Tibial artery (tissue), 4 donors: ENCODE measurements around the gene YARS2.
"Not testable (repeated sequence)": the region's sequence is repeated elsewhere in the genome, so short reads cannot be mapped to it uniquely, and the experiment has no call there.

Experiments used
- DNase-seq, 2 donors: peaks; one replicate each; pipeline ENCODE4 v3.0.0-alpha.2; 2019
- H3K27ac ChIP-seq, 2 donors: fragments of 200-600 bp; sonication (generic) in 1 of 2; 1 replicate in 1 of 2; 2 replicates in 1 of 2; pipeline ENCODE4 v1.5.1; 2018 to 2019; ENCODE audit warnings: mild to moderate bottlenecking in 1 of 2
- H3K27me3 ChIP-seq, 2 donors: fragments of 200-600 bp; sonication (generic) in 1 of 2; one replicate each; pipeline versions ENCODE4 v1.5.1 to v1.6.0; 2016 to 2019
- H3K36me3 ChIP-seq, 3 donors: fragments of 200-600 bp; sonication (generic) in 2 of 3; one replicate each; pipeline ENCODE4 v1.5.1; 2016 to 2019; ENCODE audit warnings: mild to moderate bottlenecking in 2 of 3
- H3K4me1 ChIP-seq, 4 donors: fragments of 200-600 bp; sonication (generic) in 2 of 4; 1 replicate in 3 of 4; 2 replicates in 1 of 4; pipeline ENCODE4 v1.5.1; 2016 to 2019
- H3K4me3 ChIP-seq, 2 donors: fragments of 200-600 bp; sonication (generic) in 1 of 2; 1 replicate in 1 of 2; 2 replicates in 1 of 2; pipeline ENCODE4 v1.5.1; 2018 to 2019; ENCODE audit warnings: mild to moderate bottlenecking in 2 of 2
- H3K9me3 ChIP-seq, 3 donors: fragments of 200-600 bp; sonication (generic) in 1 of 3; one replicate each; pipeline ENCODE4 v1.5.1; 2016 to 2019
- intact Hi-C: fragments of 100-400 bp; cut with DNase I; formaldehyde crosslinking; loops from one replicate; pipeline ENCODE4 v1.15.0; 2023; ENCODE audit warnings: low total_unique reads
- TF ChIP-seq, protein P1 (sequence below), 2 experiments: fragments of 200-600 bp in 1 of 2; fragments of 450-650 bp in 1 of 2; IDR thresholded peaks; one replicate each; pipeline ENCODE4 v1.5.1; 2017 to 2019; ENCODE audit warnings: antibody characterized with exemption in 2 of 2, mild to moderate bottlenecking in 1 of 2, moderate library complexity in 1 of 2

YARS2 gene

DNA sequence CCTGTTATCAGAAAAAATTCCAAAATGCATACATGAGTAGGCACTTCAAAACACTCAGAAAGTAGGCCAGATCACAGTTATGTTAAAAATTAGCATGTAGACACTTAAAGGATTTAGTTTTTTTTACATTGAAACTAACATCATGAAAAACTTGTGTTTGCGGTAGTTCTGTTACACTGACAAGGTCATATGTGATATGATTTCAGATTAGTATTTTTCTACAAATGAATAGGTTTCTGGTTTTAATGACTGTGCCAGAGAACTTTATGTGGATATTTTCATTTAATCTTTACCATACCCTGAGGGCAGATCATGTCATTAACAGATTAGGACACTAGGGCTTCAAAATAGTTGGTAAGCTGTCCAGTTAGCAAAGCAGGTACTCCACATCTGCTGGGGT is 20.7 kb downstream of the YARS2 start:
- no peak overlapping the region for H3K27ac ChIP-seq
- peaks cover 0 to 10% (median 2%) of the 10 kb centered on the region in 4 donors for H3K4me1 ChIP-seq
- H3K36me3 ChIP-seq = peaks cover 57 to 90% (median 64%) of the 10 kb centered on the region in 3 donors
- H3K9me3 ChIP-seq = no peaks in the 10 kb centered on the region
- DNase-seq = no peak
- intact Hi-C loops = no loop called here
- H3K27me3 ChIP-seq = no peaks in the 10 kb centered on the region
- no peak overlapping the region for H3K4me3 ChIP-seq
- TF ChIP-seq, protein P1, sequence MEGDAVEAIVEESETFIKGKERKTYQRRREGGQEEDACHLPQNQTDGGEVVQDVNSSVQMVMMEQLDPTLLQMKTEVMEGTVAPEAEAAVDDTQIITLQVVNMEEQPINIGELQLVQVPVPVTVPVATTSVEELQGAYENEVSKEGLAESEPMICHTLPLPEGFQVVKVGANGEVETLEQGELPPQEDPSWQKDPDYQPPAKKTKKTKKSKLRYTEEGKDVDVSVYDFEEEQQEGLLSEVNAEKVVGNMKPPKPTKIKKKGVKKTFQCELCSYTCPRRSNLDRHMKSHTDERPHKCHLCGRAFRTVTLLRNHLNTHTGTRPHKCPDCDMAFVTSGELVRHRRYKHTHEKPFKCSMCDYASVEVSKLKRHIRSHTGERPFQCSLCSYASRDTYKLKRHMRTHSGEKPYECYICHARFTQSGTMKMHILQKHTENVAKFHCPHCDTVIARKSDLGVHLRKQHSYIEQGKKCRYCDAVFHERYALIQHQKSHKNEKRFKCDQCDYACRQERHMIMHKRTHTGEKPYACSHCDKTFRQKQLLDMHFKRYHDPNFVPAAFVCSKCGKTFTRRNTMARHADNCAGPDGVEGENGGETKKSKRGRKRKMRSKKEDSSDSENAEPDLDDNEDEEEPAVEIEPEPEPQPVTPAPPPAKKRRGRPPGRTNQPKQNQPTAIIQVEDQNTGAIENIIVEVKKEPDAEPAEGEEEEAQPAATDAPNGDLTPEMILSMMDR (IDR thresholded peaks at IDR 0.05) = no peak

DNA sequence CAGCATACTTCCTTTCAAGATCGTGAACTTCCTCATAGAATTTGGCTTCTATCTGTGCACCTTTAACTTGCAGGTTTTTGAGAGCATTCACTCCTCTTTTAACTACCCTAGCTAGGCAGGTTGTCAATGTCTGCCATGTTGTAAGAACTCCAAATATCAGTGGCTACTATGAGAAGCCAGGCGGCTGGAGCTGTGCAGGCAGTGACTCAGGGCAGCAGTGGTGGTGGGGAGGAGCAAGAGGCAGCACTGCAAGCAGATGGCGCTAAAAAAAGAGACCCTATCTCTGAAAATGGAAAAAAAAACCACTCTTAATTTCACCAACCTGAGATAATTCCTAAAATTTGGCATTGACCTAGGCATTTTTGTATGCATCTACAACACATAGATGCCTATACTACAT is 28.5 kb downstream of the YARS2 start:
- TF ChIP-seq, protein P1 (IDR thresholded peaks at IDR 0.05) = no peak
- Histone ChIP-seq H3K27me3 (no peaks in the 10 kb centered on the region), H3K36me3 (peaks cover 43 to 75% (median 46%) of the 10 kb centered on the region in 3 donors), H3K27ac (no peak overlapping the region), H3K4me1 (peaks cover 0 to 6% (median 2%) of the 10 kb centered on the region in 4 donors), H3K4me3 (no peak overlapping the region), H3K9me3 (no peaks in the 10 kb centered on the region)
- DNase-seq = no peak
- intact Hi-C loops = no loop called here

DNA sequence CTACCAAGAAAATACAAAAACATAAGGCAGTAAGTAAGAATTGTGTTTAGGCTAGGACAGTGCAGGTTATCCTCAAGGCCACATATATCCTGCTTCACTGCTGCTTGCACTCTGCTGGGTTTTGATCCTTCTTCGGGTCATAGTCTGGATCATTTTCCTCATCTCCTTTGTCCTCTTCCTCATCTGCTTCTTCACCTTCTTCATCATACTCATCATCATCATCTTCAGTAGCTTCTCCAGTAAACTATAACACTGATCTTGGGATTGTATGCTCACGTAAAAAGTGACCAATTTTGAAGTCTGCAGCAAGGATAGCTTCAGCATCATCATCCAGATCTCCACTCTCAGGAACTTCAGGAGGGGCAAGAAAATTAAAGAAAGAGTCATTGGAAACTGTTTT is 29.4 kb downstream of the YARS2 start:
- H3K4me1 ChIP-seq = no peaks in the 10 kb centered on the region
- no peak overlapping the region for H3K27ac ChIP-seq
- H3K4me3 ChIP-seq = no peak overlapping the region
- intact Hi-C loops = no loop called here
- H3K27me3 ChIP-seq = no peaks in the 10 kb centered on the region
- no peak for DNase-seq
- H3K36me3 ChIP-seq = peaks cover 36 to 76% (median 52%) of the 10 kb centered on the region in 3 donors
- TF ChIP-seq, protein P1 (IDR thresholded peaks at IDR 0.05) = no peak
- no peaks in the 10 kb centered on the region for H3K9me3 ChIP-seq

DNA sequence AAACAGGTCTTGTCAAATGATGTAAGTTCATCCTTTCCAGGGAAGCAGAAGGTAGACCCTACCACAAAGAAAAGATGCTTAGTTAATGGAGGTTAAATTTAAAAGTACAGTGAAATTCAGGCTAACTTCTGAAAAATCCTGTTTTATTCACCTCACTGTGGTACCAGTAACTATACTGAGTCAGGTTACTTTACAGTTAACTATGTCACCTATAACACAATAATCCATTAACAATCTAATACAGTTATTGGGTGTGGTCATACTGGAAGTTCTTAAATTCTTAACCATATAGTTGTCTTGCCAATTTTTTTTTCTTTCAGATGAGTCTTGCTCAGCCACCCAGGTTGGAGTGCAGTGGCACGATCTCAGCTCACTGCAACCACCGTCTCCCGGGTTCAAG is 30.4 kb downstream of the YARS2 start:
- DNase-seq, intact Hi-C loops, H3K4me1 ChIP-seq, H3K27me3 ChIP-seq, H3K4me3 ChIP-seq, H3K27ac ChIP-seq, H3K9me3 ChIP-seq: not testable (repeated sequence)
- peaks cover 36 to 77% (median 53%) of the 10 kb centered on the region in 3 donors for H3K36me3 ChIP-seq

DNA sequence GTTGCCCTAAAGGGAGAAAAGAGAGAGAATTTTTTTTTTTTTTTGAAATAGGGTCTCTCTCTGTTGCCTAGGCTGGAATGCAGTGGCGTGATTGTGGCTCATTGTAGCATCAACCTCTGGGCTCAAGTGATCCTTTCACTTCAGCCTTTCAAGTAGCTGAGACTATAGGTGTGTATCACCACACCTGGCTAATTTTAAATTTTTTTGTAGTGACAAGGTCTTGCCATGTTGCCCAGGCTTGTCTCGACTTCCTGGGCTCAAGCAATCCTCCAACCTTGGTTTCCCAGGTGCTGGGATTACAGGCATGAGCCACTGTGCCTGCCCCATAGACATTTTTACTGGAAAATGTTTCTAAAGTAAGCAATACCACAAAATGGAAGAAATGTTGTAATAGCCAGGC is 36.8 kb downstream of the YARS2 start:
- Histone ChIP-seq H3K4me1 (no peaks in the 10 kb centered on the region), H3K4me3 (no peak overlapping the region), H3K9me3 (no peaks in the 10 kb centered on the region), H3K36me3 (peaks cover 17 to 68% (median 27%) of the 10 kb centered on the region in 3 donors), H3K27me3 (no peaks in the 10 kb centered on the region), H3K27ac (no peak overlapping the region)
- intact Hi-C loops = no loop called here
- TF ChIP-seq, protein P1 (IDR thresholded peaks at IDR 0.05) = no peak
- no peak for DNase-seq

DNA sequence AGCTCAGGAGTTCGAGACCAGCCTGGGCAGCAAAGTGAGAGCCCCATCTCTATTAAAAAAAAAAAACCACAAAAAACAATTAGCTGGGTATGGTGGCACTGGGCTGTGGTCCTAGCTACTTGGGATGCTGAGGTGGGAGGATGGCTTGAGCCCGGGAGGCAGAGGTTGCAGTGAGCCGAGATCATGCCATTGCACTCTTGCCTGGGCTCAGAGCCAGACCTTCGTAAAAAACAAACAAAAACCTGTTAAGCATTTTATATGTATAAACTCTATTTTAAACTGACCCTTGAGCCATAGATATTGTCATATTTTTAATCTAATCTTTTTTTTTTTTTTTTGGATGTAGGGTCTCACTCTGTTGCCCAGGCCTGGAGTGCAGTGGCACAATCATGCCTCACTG is 40.9 kb downstream of the YARS2 start:
- TF ChIP-seq, protein P1 (IDR thresholded peaks at IDR 0.05) = no peak
- Histone ChIP-seq H3K27ac (no peak overlapping the region), H3K4me3 (no peak overlapping the region), H3K27me3 (no peaks in the 10 kb centered on the region), H3K4me1 (no peaks in the 10 kb centered on the region), H3K9me3 (no peaks in the 10 kb centered on the region), H3K36me3 (peaks cover 24 to 76% (median 28%) of the 10 kb centered on the region in 3 donors)
- DNase-seq = no peak
- intact Hi-C loops = no loop called here
